Measurements from ENCODE around the gene CHAC1.
"Not testable (repeated sequence)": the region's sequence is repeated elsewhere in the genome, so short reads cannot be mapped to it uniquely, and the experiment has no call there.

GRCh38 chr15:40954158-40954848 is 1.0 kb downstream of the CHAC1 start:
- not testable (repeated sequence) for TF ChIP-seq CTCF (IDR thresholded peaks at IDR 0.05; ENCODE audit: poor library complexity, severe bottlenecking); EZH2 (IDR thresholded peaks at IDR 0.05; ENCODE audit: borderline replicate concordance, insufficient read depth, low read length, poor library complexity, severe bottlenecking); TAF1 (IDR thresholded peaks at IDR 0.05; ENCODE audit: low read depth)

All from neural cell (in vitro differentiated cells).